AG09319 (cell line): ENCODE measurements around the gene DHODH.

Source experiments
- DNase-seq: peaks from one replicate; pipeline ENCODE4 v3.0.0-alpha.2; 2010; ENCODE audit warnings: low read depth; ENCODE audit errors: extremely low read depth
- TF ChIP-seq, protein P1 (sequence below): IDR thresholded peaks from 2 replicates; pipeline ENCODE4 v1.5.1; 2011; ENCODE audit warnings: low read depth, mild to moderate bottlenecking, inconsistent platforms, low read length, moderate library complexity

DHODH gene

DNA sequence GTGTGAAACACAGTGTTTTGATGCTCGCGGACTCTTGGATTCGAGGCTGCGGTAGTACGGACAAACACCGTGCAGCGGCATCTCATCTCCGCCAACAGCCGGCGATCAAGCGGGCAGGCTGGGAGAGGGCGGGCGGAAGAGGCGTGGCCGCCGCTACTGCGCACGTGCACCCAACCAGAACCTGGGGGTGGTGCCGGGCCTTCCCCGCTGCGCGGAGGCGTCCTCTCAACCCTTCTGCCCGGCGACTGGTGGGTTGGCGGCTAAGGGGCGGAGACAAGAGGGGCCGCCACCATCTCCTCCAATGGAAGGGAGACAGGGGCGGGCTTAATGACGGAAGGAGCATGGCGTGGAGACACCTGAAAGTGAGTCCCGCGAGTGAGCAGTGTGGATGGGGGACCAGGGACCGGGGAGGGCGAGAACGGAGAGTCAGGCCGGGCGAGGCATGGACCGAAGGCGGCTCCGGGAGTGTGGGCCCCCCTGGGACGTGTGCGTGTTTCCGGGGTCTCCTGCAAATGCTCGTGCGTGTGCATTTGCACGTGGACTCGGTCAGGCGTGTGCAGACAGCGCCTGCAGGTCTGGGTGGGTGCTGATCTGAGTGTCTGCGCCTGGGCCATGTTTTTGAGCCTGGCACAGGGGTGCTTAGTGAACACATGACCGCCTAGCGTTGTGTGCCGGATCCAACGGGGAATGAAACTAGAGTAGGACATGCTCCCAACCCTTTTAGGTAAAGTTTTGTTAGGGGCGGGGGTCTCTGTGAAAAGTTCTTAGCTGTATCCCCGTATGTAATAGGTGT lies at the start of gene DHODH:
Gene DHODH (plus strand): TSS at position 321 of the 793 bp plus-strand sequence. CDS start 21 bp downstream, at position 342.
- DNase-seq: peak; percentile 91
- TF ChIP-seq, protein P1, sequence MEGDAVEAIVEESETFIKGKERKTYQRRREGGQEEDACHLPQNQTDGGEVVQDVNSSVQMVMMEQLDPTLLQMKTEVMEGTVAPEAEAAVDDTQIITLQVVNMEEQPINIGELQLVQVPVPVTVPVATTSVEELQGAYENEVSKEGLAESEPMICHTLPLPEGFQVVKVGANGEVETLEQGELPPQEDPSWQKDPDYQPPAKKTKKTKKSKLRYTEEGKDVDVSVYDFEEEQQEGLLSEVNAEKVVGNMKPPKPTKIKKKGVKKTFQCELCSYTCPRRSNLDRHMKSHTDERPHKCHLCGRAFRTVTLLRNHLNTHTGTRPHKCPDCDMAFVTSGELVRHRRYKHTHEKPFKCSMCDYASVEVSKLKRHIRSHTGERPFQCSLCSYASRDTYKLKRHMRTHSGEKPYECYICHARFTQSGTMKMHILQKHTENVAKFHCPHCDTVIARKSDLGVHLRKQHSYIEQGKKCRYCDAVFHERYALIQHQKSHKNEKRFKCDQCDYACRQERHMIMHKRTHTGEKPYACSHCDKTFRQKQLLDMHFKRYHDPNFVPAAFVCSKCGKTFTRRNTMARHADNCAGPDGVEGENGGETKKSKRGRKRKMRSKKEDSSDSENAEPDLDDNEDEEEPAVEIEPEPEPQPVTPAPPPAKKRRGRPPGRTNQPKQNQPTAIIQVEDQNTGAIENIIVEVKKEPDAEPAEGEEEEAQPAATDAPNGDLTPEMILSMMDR: no peak; the same call in 1 of the 2 replicates

DNA sequence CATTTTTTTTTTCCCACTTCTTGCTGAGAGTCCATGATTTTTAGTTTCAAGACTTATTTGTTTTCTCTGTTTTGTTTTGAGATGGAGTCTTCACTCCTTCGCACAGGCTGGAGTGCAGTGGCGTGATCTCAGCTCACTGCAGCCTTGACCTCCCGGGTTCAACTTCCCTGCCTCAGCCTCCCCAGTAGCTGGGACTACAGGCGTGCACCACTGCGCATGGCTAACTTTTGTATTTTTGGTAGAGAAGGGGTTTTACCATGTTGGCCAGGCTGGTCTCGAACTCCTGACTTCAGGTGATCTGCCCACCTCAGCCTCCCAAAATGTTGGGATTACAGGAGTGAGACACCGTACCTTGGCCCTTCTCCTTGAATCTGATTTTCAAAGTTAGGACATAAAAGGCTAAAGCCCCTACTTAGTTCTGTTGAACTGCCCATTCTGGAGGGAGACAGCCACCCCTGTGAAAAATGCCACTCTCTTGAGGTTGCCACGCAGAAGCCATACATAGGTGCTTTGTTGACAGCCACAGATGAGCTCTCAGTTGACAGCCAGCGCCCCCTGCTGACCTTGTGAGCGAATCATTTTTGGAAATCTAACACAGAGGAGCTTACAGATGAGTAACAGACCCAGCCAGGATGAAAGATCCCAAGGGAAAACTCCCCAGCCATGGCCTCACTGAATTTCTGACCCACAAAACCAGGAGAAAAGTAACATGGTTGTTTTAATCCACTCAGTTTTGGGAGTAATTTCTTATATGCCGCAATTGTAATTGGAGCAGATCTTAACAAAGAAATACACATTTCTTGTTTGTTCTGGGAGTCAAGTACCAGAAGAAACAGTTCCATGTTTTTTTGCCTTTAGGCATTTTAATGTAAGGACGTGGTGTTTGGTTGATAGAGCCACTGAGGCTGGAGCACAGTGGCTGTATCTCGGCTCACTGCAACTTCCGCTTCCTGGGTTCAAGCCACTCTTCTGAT lies 47.2 kb upstream of the DHODH start:
- DNase-seq: peak; percentile 65
- TF ChIP-seq, protein P1: peak; percentile 89

DNA sequence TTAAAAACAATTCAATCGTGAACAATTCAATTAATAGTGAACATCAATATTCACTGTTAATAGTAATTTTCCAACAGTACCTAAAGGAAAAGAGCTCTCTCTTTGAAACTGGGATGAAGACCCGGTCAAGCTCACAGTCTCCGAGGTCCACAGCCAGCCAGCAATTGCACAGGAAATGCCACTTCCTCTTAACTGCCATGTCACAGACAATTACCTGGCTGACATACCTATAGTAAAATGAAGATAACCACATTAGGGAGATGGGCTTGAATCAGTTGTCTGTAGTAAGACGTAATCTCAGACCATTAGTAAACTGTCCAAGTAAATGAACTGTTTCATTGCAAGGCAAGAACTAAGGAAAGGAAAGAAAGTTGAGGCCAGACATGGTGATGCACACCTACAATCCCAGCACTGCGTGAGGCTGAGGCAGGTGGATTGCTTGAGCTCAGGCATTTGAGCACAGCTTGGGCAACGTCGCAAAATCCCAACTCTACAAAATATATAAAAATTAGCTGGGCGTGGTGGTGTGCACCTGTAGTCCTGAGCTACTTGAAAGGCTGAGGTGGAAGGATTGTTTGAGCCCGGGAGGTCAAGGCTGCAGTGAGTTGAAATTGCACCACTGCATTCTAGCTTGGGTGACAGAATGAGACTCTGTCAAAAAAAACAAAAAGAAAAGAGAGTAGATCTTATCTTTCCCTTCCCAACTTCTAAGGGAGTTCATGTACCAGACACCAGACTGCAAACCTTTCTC lies 45.2 kb upstream of the DHODH start:
- no peak for DNase-seq
- TF ChIP-seq, protein P1: no peak

DNA sequence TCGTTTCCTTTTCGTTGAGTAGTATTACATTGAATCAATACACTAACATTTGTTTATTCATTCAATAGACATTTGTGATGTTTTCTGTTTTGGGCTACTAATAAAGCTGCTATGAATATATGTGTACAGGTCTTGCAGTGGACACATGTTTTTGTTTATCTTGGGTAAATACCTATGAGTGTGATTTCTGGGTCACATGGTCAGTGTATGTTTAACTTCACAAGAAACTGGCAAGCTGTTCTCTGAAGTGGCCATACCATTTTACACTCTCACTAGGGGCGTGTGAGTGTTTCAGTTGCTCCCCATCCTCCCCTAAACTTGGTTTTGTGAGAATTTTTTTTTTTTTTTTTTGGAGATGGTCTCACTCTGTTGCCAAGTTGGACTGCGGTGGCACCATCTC lies 43.3 kb upstream of the DHODH start:
- TF ChIP-seq, protein P1: no peak
- DNase-seq: no peak

DNA sequence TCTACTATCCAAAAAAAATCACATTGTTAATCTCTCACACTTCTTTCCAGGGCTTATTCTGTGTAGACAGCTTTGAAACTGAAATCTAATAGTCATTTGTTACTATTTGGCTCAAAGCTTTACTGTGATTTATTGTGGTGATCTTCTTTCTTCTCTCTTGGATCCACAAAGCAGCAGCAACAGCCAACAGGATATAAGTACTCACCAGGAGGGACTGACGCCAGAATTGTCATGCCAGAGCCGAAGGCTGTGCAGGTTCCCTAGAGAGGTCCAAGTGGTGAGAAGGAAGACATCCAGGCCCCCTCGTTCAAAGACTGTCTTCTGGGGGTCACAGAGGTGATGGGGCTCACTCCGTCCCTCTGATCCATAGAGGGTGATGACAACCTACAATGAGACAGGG lies 41.6 kb upstream of the DHODH start:
- TF ChIP-seq, protein P1: no peak
- no peak for DNase-seq

DNA sequence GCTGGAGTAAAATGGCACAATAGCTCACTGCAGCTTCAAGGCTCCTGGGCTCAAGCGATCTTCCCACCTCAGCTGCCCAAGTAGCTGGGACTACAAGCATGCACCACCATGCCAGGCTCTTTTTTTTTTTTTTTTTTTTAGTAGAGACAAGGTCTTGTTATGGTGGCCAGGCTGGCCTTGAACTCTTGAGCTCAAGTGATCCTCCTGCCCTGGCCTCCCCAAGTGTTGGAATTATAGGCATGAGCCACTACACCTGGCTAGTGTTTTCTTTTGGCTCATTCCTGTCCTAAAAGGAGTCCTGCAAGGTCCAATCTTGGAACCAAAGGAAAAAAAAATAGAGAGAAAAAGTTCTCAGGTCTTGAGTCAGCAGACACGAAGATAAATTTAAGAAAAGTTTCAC lies 39.2 kb upstream of the DHODH start:
- DNase-seq: no peak

More for the DNA sequence above, 39.2 kb upstream of the DHODH start:
- TF ChIP-seq, protein P1: no peak
